Psoas muscle (tissue), 8 donors: ENCODE results near the gene ZCCHC12. TPM values are rescaled to one million over a fixed set of nuclear protein-coding genes. Genes with fewer than 3 reads are reported as not detected.

Source experiments
- ATAC-seq, 4 donors: fragments of 200-7000 bp; cut with Tn5 transposase; one replicate each; pipeline ENCODE4 v1.9.1; 2020; ENCODE audit warnings: moderate library complexity in 3 of 4, mild to moderate bottlenecking in 2 of 4
- DNase-seq, 2 donors: peaks; one replicate each; pipeline ENCODE4 v3.0.0-alpha.2; 2020
- H3K27ac ChIP-seq: fragments of 200-600 bp; one replicate; pipeline ENCODE4 v1.8.0; 2022
- H3K27me3 ChIP-seq, 3 donors: fragments of 200-600 bp in 1 of 3; one replicate each; pipeline versions ENCODE4 v1.6.1 to v1.8.0; 2013 to 2022; ENCODE audit warnings: low read length in 2 of 3, mild to moderate bottlenecking in 2 of 3, moderate library complexity in 1 of 3; ENCODE audit not compliant: insufficient read depth in 3 of 3
- H3K36me3 ChIP-seq, 2 donors: fragments of 200-600 bp in 1 of 2; one replicate each; pipeline versions ENCODE4 v1.6.1 to v1.8.0; 2013 to 2022; ENCODE audit warnings: low read depth in 1 of 2, mild to moderate bottlenecking in 1 of 2, moderate library complexity in 1 of 2; ENCODE audit not compliant: insufficient read depth in 1 of 2
- H3K4me1 ChIP-seq: fragments of 200-600 bp; one replicate; pipeline ENCODE4 v1.8.0; 2022
- H3K4me3 ChIP-seq: fragments of 200-600 bp; one replicate; pipeline ENCODE4 v1.8.0; 2022; ENCODE audit warnings: mild to moderate bottlenecking
- H3K9me3 ChIP-seq: fragments of 200-600 bp; one replicate; pipeline ENCODE4 v1.8.0; 2022
- CTCF ChIP-seq: fragments of 200-600 bp; IDR thresholded peaks from one replicate; pipeline ENCODE4 v1.8.0; 2022; ENCODE audit warnings: antibody characterized with exemption
- WGBS, 3 donors: extraction: QIAGEN DNeasy Blood & Tissue Kit; methylation state at CpG; one replicate each; pipeline versions ENCODE4 v1.1.6 to v1.1.7; 2013; 5-methylcytosine and 5-hydroxymethylcytosine counted together
- intact Hi-C, 2 donors: fragments of 100-400 bp; cut with DNase I; formaldehyde crosslinking; loops; one replicate each; pipeline versions ENCODE4 v1.11.0 to v1.14.2; 2022
- polyA plus RNA-seq, 3 donors: library from polyadenylated mRNA; stranded (reverse); fragments of 200-250 nt; gene quantifications; one replicate each; pipeline ENCODE4 v1.2.3, GENCODE V29; 2013
- total RNA-seq, 4 donors: library from RNA; stranded (reverse); fragmentation: NEBNext Ultra II Directional in 2 of 4; extraction: Animal tissue kit (Norgen Biotek cat#: 25700) in 2 of 4; gene quantifications; one replicate each; pipeline versions ENCODE4 v1.2.1 to v1.2.4, GENCODE V29; 2021 to 2023
- donor health status: healthy with polysubstance abuse.
- donor health status: DM: no; HTN: no; CAD: no; lungs with moderate emphysema.
- donor health status: Bipolar disorder and iron deficiency.
- donor health status: healthy.
- donor health status: DM: yes; HTN: yes; CAD: no.
- donor health status: DM: no; HTN: no; CAD: no.
- donor health status: DM: no; HTN: no; CAD: no.
- donor health status: DM: yes; HTN: yes; CAD: no.

Gene ZCCHC12
- total and polyA plus RNA-seq, 7 donors = 0.01 to 0.07 TPM; not detected in 5

- Histone ChIP-seq H3K4me3 (no peak overlapping the region), H3K9me3 (no peaks in the 10 kb centered on the region), H3K4me1 (no peaks in the 10 kb centered on the region), H3K27ac (no peak overlapping the region), H3K36me3 (no peaks in the 10 kb centered on the region), H3K27me3 (peaks cover 0 to 7% (median 0%) of the 10 kb centered on the region in 3 donors)
- DNase-seq = no peak
- intact Hi-C loops = no loop called here
- no peak for ATAC-seq
- TF ChIP-seq CTCF = no peak
- 87 to 96% (median 95%) methylated on average over 3 of the region's 3 CpGs for WGBS, 3 donors
Measured at GRCh38 chrX:118855681-118856310, 32.2 kb downstream of the ZCCHC12 start.

- Histone ChIP-seq H3K27ac (no peak overlapping the region), H3K9me3 (no peaks in the 10 kb centered on the region), H3K4me3 (no peak overlapping the region), H3K36me3 (no peaks in the 10 kb centered on the region), H3K27me3 (peaks cover 0 to 7% (median 0%) of the 10 kb centered on the region in 3 donors), H3K4me1 (no peaks in the 10 kb centered on the region)
- 45 to 74% (median 47%) methylated on average over 3 of the region's 3 CpGs for WGBS, 3 donors
- no peak for ATAC-seq
- no peak for DNase-seq
- intact Hi-C loops = no loop called here
- no peak for TF ChIP-seq CTCF
Measured at GRCh38 chrX:118857006-118857405, 33.4 kb downstream of the ZCCHC12 start.

- Histone ChIP-seq H3K27ac (no peak overlapping the region), H3K36me3 (no peaks in the 10 kb centered on the region), H3K27me3 (no peaks in the 10 kb centered on the region), H3K9me3 (no peaks in the 10 kb centered on the region), H3K4me3 (no peak overlapping the region), H3K4me1 (no peaks in the 10 kb centered on the region)
- intact Hi-C loops = loop anchor here in 1 of 2 donors (10.0 kb wide), 1 partner anchor 113 kb away; the partner anchor contains the start of gene LONRF3
- ATAC-seq (no peak), DNase-seq (no peak)
- TF ChIP-seq CTCF = no peak
- 58 to 94% (median 93%) methylated on average over 2 of the region's 2 CpGs for WGBS, 3 donors
Measured at GRCh38 chrX:118861338-118861737, 37.7 kb downstream of the ZCCHC12 start.

GRCh38 chrX:118862091-118862490 lies 38.5 kb downstream of the ZCCHC12 start:
- no peak for TF ChIP-seq CTCF
- H3K9me3 ChIP-seq = no peaks in the 10 kb centered on the region
- no peaks in the 10 kb centered on the region for H3K4me1 ChIP-seq
- no peaks in the 10 kb centered on the region for H3K27me3 ChIP-seq
- no peak overlapping the region for H3K4me3 ChIP-seq
- ATAC-seq = no peak
- no peak overlapping the region for H3K27ac ChIP-seq
- 24 to 50% (median 43%) methylated on average over 1 of the region's 1 CpG for WGBS, 3 donors
- intact Hi-C loops = loop anchor here in 1 of 2 donors (10.0 kb wide), 1 partner anchor 113 kb away; the partner anchor contains the start of gene LONRF3
- H3K36me3 ChIP-seq = no peaks in the 10 kb centered on the region
- DNase-seq = no peak

- WGBS, 3 donors = 46 to 82% (median 55%) methylated on average over 4 of the region's 4 CpGs
Measured at GRCh38 chrX:118862979-118863378, 39.4 kb downstream of the ZCCHC12 start.

More at GRCh38 chrX:118862979-118863378, 39.4 kb downstream of the ZCCHC12 start:
- H3K4me3 ChIP-seq = no peak overlapping the region
- no peaks in the 10 kb centered on the region for H3K27me3 ChIP-seq
- H3K9me3 ChIP-seq = no peaks in the 10 kb centered on the region
- DNase-seq = no peak
- no peak for TF ChIP-seq CTCF
- intact Hi-C loops = loop anchor here in 1 of 2 donors (10.0 kb wide), 1 partner anchor 112 kb away; the partner anchor contains the start of gene LONRF3
- no peaks in the 10 kb centered on the region for H3K4me1 ChIP-seq
- H3K36me3 ChIP-seq = no peaks in the 10 kb centered on the region
- no peak overlapping the region for H3K27ac ChIP-seq
- ATAC-seq = no peak
